ENCODE measurements around the gene C10orf143.

Gene C10orf143

DNA sequence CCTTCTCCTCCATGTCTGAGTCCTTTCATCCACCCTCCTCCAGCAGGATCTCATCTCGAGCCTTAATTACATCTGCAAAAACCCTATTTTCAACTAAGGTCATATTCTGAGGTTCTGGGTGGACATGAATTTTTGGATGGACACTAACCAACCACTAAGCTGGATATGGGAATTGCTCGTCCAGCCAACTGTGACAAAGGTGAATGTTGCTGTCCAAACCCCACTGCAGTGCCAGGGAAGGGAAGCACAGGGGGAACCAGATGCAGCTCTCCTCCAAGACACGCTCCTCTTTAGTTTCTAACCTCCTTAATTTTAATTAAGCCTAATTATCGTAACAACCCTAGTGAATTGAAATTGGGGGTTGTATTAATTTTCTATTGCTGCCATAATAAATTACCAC, 81.4 kb downstream of the C10orf143 start:
- no peaks in the 10 kb centered on the region for H3K4me1 ChIP-seq (ENCODE audit: control insufficient read depth, insufficient read depth, low read length)
- POLR2A ChIA-PET: no interaction called here
- no peak overlapping the region for H3K27ac ChIP-seq (ENCODE audit: extremely low read depth, low read depth, low read length)
- H3K4me3 ChIP-seq (ENCODE audit: low read depth, low read length): no peak overlapping the region
- no peaks in the 10 kb centered on the region for H3K9me3 ChIP-seq (ENCODE audit: control insufficient read depth, insufficient read depth, low read depth, low read length)
- CTCF ChIA-PET: interaction anchor here (1.6 kb wide), 1 partner anchor 81 kb away, joined by 3 read pairs; the partner anchor contains the start of gene C10orf143
- TF ChIP-seq, protein P1, sequence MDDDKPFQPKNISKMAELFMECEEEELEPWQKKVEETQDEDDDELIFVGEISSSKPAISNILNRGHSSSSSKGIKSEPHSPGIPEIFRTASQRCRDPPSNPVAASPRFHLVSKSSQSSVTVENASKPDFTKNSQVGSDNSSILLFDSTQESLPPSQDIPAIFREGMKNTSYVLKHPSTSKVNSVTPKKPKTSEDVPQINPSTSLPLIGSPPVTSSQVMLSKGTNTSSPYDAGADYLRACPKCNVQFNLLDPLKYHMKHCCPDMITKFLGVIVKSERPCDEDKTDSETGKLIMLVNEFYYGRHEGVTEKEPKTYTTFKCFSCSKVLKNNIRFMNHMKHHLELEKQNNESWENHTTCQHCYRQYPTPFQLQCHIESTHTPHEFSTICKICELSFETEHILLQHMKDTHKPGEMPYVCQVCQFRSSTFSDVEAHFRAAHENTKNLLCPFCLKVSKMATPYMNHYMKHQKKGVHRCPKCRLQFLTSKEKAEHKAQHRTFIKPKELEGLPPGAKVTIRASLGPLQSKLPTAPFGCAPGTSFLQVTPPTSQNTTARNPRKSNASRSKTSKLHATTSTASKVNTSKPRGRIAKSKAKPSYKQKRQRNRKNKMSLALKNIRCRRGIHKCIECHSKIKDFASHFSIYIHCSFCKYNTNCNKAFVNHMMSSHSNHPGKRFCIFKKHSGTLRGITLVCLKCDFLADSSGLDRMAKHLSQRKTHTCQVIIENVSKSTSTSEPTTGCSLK (tag by site-specific recombination; IDR thresholded peaks at IDR 0.05): no peak
- TF ChIP-seq, protein P2, sequence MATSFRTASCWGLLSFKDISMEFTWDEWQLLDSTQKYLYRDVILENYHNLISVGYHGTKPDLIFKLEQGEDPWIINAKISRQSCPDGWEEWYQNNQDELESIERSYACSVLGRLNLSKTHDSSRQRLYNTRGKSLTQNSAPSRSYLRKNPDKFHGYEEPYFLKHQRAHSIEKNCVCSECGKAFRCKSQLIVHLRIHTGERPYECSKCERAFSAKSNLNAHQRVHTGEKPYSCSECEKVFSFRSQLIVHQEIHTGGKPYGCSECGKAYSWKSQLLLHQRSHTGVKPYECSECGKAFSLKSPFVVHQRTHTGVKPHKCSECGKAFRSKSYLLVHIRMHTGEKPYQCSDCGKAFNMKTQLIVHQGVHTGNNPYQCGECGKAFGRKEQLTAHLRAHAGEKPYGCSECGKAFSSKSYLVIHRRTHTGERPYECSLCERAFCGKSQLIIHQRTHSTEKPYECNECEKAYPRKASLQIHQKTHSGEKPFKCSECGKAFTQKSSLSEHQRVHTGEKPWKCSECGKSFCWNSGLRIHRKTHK (tag by site-specific recombination; IDR thresholded peaks at IDR 0.05): no peak
- TF ChIP-seq ZNF10 (tag by site-specific recombination; IDR thresholded peaks at IDR 0.05): no peak
- no peak for TF ChIP-seq ZNF549 (tag by site-specific recombination; IDR thresholded peaks at IDR 0.05)
- no peak for TF ChIP-seq ZNF585B (tag by site-specific recombination; IDR thresholded peaks at IDR 0.05)
- no peak for TF ChIP-seq ZNF214 (tag by site-specific recombination; IDR thresholded peaks at IDR 0.05; ENCODE audit: borderline replicate concordance)
- no peaks in the 10 kb centered on the region for H3K36me3 ChIP-seq (ENCODE audit: control insufficient read depth in 2 of 2, insufficient read depth in 1 of 2, low read length in 2 of 2)

DNA sequence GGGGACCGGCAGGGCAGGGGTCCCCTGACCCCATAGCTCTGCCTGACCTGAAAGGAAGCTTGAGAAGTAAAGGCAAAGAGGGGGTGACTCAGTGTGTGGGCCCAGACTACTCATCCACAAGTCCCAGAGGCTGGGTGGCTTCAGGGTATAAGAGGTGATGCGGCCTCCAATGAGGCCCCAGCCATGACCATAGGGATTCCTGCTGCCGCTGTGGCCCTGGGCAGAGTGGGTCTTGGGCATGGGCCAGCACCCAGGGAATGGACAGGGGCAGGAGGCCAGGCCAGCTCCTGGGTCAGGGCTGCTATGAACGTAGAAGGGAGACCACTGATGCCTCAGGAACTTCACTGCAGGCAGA, 82.2 kb downstream of the C10orf143 start:
- H3K4me3 ChIP-seq (ENCODE audit: low read depth, low read length): no peak overlapping the region
- H3K27ac ChIP-seq (ENCODE audit: extremely low read depth, low read depth, low read length): no peak overlapping the region
- no peaks in the 10 kb centered on the region for H3K4me1 ChIP-seq (ENCODE audit: control insufficient read depth, insufficient read depth, low read length)
- H3K9me3 ChIP-seq (ENCODE audit: control insufficient read depth, insufficient read depth, low read depth, low read length): no peaks in the 10 kb centered on the region
- CTCF ChIA-PET: interaction anchor here (0.6 kb wide), 1 partner anchor 100 kb away, joined by 3 read pairs; no protein-coding TSS in a partner anchor
- POLR2A ChIA-PET: no interaction called here
- TF ChIP-seq, protein P3, sequence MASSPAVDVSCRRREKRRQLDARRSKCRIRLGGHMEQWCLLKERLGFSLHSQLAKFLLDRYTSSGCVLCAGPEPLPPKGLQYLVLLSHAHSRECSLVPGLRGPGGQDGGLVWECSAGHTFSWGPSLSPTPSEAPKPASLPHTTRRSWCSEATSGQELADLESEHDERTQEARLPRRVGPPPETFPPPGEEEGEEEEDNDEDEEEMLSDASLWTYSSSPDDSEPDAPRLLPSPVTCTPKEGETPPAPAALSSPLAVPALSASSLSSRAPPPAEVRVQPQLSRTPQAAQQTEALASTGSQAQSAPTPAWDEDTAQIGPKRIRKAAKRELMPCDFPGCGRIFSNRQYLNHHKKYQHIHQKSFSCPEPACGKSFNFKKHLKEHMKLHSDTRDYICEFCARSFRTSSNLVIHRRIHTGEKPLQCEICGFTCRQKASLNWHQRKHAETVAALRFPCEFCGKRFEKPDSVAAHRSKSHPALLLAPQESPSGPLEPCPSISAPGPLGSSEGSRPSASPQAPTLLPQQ (tag by site-specific recombination; IDR thresholded peaks at IDR 0.05): 0 out of 2 replicates have a peak, but pooled peaks have one; percentile 53
- TF ChIP-seq, protein P4, sequence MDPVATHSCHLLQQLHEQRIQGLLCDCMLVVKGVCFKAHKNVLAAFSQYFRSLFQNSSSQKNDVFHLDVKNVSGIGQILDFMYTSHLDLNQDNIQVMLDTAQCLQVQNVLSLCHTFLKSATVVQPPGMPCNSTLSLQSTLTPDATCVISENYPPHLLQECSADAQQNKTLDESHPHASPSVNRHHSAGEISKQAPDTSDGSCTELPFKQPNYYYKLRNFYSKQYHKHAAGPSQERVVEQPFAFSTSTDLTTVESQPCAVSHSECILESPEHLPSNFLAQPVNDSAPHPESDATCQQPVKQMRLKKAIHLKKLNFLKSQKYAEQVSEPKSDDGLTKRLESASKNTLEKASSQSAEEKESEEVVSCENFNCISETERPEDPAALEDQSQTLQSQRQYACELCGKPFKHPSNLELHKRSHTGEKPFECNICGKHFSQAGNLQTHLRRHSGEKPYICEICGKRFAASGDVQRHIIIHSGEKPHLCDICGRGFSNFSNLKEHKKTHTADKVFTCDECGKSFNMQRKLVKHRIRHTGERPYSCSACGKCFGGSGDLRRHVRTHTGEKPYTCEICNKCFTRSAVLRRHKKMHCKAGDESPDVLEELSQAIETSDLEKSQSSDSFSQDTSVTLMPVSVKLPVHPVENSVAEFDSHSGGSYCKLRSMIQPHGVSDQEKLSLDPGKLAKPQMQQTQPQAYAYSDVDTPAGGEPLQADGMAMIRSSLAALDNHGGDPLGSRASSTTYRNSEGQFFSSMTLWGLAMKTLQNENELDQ (tag by site-specific recombination; IDR thresholded peaks at IDR 0.05; ENCODE audit: low read depth): no peak
- no peaks in the 10 kb centered on the region for H3K36me3 ChIP-seq (ENCODE audit: control insufficient read depth in 2 of 2, insufficient read depth in 1 of 2, low read length in 2 of 2)

DNA sequence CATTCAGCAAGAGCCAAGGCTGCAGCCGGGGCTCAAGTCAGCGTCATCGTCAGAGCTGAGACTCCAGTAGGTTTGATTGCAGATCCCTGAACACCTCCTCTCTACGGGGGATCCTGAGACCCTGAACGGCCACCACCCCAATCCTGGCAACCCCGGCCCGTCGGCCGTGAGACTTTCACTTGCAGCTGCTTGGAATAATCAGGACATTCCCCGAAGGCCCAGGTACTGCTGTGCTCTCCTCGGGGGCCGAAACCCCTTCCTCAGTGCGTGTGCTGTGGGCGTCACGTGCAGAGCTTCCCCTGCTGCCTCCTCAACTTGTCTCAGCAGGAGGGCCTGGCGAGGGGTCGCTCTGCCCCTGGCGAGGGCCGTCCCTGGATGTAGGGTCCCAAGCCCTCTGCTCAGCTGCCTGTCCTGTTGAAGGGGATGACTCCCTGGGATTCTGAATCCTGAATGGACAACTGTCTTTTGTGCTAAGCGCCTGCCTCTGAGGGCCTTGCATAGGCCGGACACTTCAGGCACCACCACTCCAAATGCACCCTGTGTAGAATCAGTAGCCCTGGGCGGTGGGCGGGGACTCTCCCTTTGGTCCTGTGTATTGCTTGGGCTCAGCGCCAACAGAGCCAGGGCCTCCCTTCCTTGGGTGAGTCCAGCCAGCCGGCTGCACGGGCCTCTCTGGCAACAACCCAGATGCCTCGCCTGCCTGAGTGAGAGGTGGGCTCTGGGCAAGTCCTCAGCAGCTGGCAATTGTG, 82.7 kb downstream of the C10orf143 start:
- POLR2A ChIA-PET: no interaction called here
- TF ChIP-seq, protein P5, sequence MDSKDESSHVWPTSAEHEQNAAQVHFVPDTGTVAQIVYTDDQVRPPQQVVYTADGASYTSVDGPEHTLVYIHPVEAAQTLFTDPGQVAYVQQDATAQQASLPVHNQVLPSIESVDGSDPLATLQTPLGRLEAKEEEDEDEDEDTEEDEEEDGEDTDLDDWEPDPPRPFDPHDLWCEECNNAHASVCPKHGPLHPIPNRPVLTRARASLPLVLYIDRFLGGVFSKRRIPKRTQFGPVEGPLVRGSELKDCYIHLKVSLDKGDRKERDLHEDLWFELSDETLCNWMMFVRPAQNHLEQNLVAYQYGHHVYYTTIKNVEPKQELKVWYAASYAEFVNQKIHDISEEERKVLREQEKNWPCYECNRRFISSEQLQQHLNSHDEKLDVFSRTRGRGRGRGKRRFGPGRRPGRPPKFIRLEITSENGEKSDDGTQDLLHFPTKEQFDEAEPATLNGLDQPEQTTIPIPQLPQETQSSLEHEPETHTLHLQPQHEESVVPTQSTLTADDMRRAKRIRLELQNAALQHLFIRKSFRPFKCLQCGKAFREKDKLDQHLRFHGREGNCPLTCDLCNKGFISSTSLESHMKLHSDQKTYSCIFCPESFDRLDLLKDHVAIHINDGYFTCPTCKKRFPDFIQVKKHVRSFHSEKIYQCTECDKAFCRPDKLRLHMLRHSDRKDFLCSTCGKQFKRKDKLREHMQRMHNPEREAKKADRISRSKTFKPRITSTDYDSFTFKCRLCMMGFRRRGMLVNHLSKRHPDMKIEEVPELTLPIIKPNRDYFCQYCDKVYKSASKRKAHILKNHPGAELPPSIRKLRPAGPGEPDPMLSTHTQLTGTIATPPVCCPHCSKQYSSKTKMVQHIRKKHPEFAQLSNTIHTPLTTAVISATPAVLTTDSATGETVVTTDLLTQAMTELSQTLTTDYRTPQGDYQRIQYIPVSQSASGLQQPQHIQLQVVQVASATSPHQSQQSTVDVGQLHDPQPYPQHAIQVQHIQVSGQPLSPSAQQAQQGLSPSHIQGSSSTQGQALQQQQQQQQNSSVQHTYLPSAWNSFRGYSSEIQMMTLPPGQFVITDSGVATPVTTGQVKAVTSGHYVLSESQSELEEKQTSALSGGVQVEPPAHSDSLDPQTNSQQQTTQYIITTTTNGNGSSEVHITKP (tag by site-specific recombination; IDR thresholded peaks at IDR 0.05): 0 out of 2 replicates have a peak, but pooled peaks have one; percentile 23
- TF ChIP-seq, protein P6, sequence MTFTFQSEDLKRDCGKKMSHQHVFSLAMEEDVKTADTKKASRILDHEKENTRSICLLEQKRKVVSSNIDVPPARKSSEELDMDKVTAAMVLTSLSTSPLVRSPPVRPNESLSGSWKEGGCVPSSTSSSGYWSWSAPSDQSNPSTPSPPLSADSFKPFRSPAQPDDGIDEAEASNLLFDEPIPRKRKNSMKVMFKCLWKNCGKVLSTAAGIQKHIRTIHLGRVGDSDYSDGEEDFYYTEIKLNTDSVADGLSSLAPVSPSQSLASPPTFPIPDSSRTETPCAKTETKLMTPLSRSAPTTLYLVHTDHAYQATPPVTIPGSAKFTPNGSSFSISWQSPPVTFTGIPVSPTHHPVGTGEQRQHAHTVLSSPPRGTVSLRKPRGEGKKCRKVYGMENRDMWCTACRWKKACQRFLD (tag by site-specific recombination; IDR thresholded peaks at IDR 0.05): no peak
- TF ChIP-seq ZNF677 (tag by site-specific recombination; IDR thresholded peaks at IDR 0.05): no peak
- CTCF ChIA-PET: interaction anchor here (0.6 to 0.7 kb wide), 2 partner anchors 9 to 100 kb away, joined by 3 read pairs; no protein-coding TSS in a partner anchor

More for the DNA sequence above, 82.7 kb downstream of the C10orf143 start:
- Histone ChIP-seq H3K27ac (ENCODE audit: extremely low read depth, low read depth, low read length) (no peak overlapping the region), H3K4me1 (ENCODE audit: control insufficient read depth, insufficient read depth, low read length) (no peaks in the 10 kb centered on the region), H3K9me3 (ENCODE audit: control insufficient read depth, insufficient read depth, low read depth, low read length) (no peaks in the 10 kb centered on the region), H3K36me3 (ENCODE audit: control insufficient read depth in 2 of 2, insufficient read depth in 1 of 2, low read length in 2 of 2) (no peaks in the 10 kb centered on the region), H3K4me3 (ENCODE audit: low read depth, low read length) (no peak overlapping the region)

Measured in HEK293 (cell line).